Measurements from ENCODE around the gene NOL7. TPM values are rescaled to one million over a fixed set of nuclear protein-coding genes. Genes with fewer than 3 reads are reported as not detected.
A peak's percentile ranks its signal among the peaks of the same experiment; 100 is the strongest.

NOL7 gene
- total RNA-seq, 1 experiment from 2014 or later, result 95.4 TPM

GRCh38 chr6:13666194-13667105 is 51.3 kb downstream of the NOL7 start:
- POLR2A ChIA-PET (ENCODE audit: unreplicated experiment), result no interaction called here
- H3F3A ChIP-seq (ENCODE audit: low read length, unreplicated experiment), result no peaks in the 10 kb centered on the region
- H3K4me1 ChIP-seq (ENCODE audit: insufficient read depth, low read length), result peaks cover 16% of the 10 kb centered on the region
- no peak for TF ChIP-seq CTCF (conservative IDR thresholded peaks at IDR 0.05; ENCODE audit: low read depth, low read length)
- TF ChIP-seq EZH2 (IDR thresholded peaks at IDR 0.05; ENCODE audit: low read length, unreplicated experiment), result no peak
- no peak for TF ChIP-seq EZH2phosphoT487 (IDR thresholded peaks at IDR 0.05; ENCODE audit: borderline replicate concordance, low read length)
- DNase-seq (peak; percentile 65), ATAC-seq (peak; percentile 76)
- H2AFZ ChIP-seq (ENCODE audit: low read length), result no peak overlapping the region
- no peak overlapping the region for H3K9ac ChIP-seq (ENCODE audit: low read length)
- H3K79me2 ChIP-seq (ENCODE audit: low read length), result peaks cover 97% of the 10 kb centered on the region
- no peak overlapping the region for H3K27ac ChIP-seq (ENCODE audit: low read length)
- H3K9me2 ChIP-seq (replicated peaks; ENCODE audit: low read length), result no peaks in the 10 kb centered on the region
- no peaks in the 10 kb centered on the region for H3K36me3 ChIP-seq (ENCODE audit: low read depth, low read length)
- H3K4me2 ChIP-seq (ENCODE audit: low read length), result no peak overlapping the region
- CTCF ChIA-PET, result no interaction called here
- no TSS peak for BruUV-seq (replicated peaks)
- H3K4me3 ChIP-seq (ENCODE audit: low read length), result no peak overlapping the region
- H3K27me3 ChIP-seq (ENCODE audit: low read length), result no peaks in the 10 kb centered on the region
- peaks cover 13% of the 10 kb centered on the region for H4K20me1 ChIP-seq (ENCODE audit: low read length)
- H3K9me3 ChIP-seq (ENCODE audit: low read length), result no peaks in the 10 kb centered on the region
- intact Hi-C loops (cut with micrococcal nuclease), result no loop called here

- BruUV-seq (replicated peaks), result no TSS peak
- H3K9ac ChIP-seq (ENCODE audit: low read length), result no peak overlapping the region
- TF ChIP-seq EZH2phosphoT487 (IDR thresholded peaks at IDR 0.05; ENCODE audit: borderline replicate concordance, low read length) (no peak), EZH2 (IDR thresholded peaks at IDR 0.05; ENCODE audit: low read length, unreplicated experiment) (no peak), CTCF (conservative IDR thresholded peaks at IDR 0.05; ENCODE audit: low read depth, low read length) (no peak)
- no peaks in the 10 kb centered on the region for H3K9me2 ChIP-seq (replicated peaks; ENCODE audit: low read length)
- no peaks in the 10 kb centered on the region for H3F3A ChIP-seq (ENCODE audit: low read length, unreplicated experiment)
- no peak overlapping the region for H3K4me3 ChIP-seq (ENCODE audit: low read length)
- ATAC-seq, result no peak
- no peak overlapping the region for H2AFZ ChIP-seq (ENCODE audit: low read length)
- no peaks in the 10 kb centered on the region for H3K27me3 ChIP-seq (ENCODE audit: low read length)
- no peak for DNase-seq
- POLR2A ChIA-PET (ENCODE audit: unreplicated experiment), result no interaction called here
- H3K79me2 ChIP-seq (ENCODE audit: low read length), result peaks cover 97% of the 10 kb centered on the region
- H3K27ac ChIP-seq (ENCODE audit: low read length), result no peak overlapping the region
- no peaks in the 10 kb centered on the region for H3K36me3 ChIP-seq (ENCODE audit: low read depth, low read length)
- H3K4me1 ChIP-seq (ENCODE audit: insufficient read depth, low read length), result peaks cover 16% of the 10 kb centered on the region
- no peaks in the 10 kb centered on the region for H3K9me3 ChIP-seq (ENCODE audit: low read length)
- no peak overlapping the region for H3K4me2 ChIP-seq (ENCODE audit: low read length)
- CTCF ChIA-PET, result no interaction called here
- intact Hi-C loops (cut with micrococcal nuclease), result no loop called here
- peaks cover 13% of the 10 kb centered on the region for H4K20me1 ChIP-seq (ENCODE audit: low read length)
These were observed 52.5 kb downstream of the NOL7 start for GRCh38 chr6:13667655-13668054.

- DNase-seq, result no peak
- CTCF ChIA-PET, result no interaction called here
- Histone ChIP-seq H3K4me3 (ENCODE audit: low read length) (no peak overlapping the region), H3K27ac (ENCODE audit: low read length) (no peak overlapping the region), H2AFZ (ENCODE audit: low read length) (no peak overlapping the region), H3K4me1 (ENCODE audit: insufficient read depth, low read length) (peaks cover 16% of the 10 kb centered on the region), H3K9me3 (ENCODE audit: low read length) (no peaks in the 10 kb centered on the region), H3K4me2 (ENCODE audit: low read length) (no peak overlapping the region), H3K27me3 (ENCODE audit: low read length) (no peaks in the 10 kb centered on the region), H3K9me2 (replicated peaks; ENCODE audit: low read length) (no peaks in the 10 kb centered on the region), H3K9ac (ENCODE audit: low read length) (no peak overlapping the region), H4K20me1 (ENCODE audit: low read length) (peaks cover 13% of the 10 kb centered on the region), H3K36me3 (ENCODE audit: low read depth, low read length) (no peaks in the 10 kb centered on the region), H3K79me2 (ENCODE audit: low read length) (peaks cover 97% of the 10 kb centered on the region), H3F3A (ENCODE audit: low read length, unreplicated experiment) (no peaks in the 10 kb centered on the region)
- TF ChIP-seq EZH2phosphoT487 (IDR thresholded peaks at IDR 0.05; ENCODE audit: borderline replicate concordance, low read length) (no peak), EZH2 (IDR thresholded peaks at IDR 0.05; ENCODE audit: low read length, unreplicated experiment) (no peak), CTCF (conservative IDR thresholded peaks at IDR 0.05; ENCODE audit: low read depth, low read length) (no peak)
- intact Hi-C loops (cut with micrococcal nuclease), result no loop called here
- POLR2A ChIA-PET (ENCODE audit: unreplicated experiment), result no interaction called here
- no TSS peak for BruUV-seq (replicated peaks)
- ATAC-seq, result no peak
These were observed 53.3 kb downstream of the NOL7 start for GRCh38 chr6:13668291-13668928.

Measured in PC-3 (cell line).